ENCODE measurements around the gene EEF1A1.

The EEF1A1 gene

DNA sequence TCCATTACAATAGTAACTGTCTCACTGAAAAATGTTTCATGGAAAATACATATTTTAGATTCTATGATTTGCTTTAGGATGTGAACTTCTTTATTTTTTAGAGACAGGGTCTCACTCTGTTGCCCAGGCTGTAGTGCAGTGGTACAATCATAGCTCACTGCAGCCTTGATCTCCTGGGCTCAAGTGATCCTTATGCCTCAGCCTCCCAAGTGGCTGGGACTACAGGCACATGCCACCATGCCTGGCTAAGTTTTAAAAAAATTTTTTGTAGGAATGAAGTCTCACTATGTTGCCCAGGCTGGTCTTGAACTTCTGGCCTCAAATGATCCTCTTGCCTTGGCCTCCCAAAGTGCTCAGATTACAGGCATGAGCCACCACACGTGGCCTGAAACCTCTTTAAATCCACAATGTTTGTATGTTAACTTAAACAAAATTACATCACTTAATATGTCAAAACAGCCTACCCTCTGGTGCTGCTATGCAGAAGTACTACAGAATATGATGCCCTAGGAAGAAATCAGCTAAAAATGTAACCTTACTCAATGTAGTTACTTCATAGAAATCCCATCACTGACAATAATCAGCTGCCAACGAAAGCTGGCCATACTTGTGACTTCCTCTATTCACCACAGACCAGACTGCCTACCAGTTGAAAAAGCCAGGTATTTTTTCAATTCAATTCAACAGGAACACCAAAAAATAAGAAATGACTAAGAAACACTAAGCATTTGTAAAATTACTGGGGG lies 17.6 kb downstream of the EEF1A1 start:
- no peak for DNase-seq

DNA sequence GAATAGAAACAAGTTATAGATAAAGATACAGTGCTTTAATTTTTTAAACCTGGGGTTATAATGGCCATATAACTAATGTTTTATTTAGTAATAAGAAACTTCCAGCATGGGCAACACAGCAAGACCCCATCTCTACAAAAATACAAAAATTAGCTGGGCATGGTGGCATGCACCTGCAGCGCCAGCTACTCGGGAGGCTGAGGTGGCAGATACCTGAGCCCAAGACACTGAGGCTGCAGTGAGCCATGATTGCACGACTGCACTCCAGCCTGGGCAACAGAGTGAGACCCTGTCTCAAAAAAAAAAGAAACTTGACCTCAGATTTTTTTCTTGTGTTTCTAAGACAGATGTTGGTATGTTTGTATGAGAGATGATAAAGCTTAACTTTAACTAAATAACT lies 22.9 kb downstream of the EEF1A1 start:
- no peak for DNase-seq

DNA sequence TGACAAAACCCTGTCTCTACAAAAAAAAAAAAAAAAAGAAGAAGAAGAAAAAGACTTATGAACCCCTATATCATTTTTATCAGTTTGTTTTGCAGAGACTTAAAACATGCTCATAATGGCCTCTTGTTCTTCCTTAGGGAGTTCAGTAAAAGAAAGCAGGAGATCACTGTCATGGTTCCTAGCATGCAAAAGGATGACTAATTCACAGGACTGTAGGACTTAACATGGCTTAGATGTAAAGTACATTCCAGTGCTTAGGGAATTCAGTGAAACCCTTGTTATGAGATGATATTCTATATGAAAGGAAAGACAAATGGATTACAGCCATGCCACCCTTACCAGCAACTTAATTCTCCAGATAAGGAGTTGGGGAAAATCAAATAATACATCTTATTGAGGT lies 29.5 kb downstream of the EEF1A1 start:
- no peak for DNase-seq

DNA sequence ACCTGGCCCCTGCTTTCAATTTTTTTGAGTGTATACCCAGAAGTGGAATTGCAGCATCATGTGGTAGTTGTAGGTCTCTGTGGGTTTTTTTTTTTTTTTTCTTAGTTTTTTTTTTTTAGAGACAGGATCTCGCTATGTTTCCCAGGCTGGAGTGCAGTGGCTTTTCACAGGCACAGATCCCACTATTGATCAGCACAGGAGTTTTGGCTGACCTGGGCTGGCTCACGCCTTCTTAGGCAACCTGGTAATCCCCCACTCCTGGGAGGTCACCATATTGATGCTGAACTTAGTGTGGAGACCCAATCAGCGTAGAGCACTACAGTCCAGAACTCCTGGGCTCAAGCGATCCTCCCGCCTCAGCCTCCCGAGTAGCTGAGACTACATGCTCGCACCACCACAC lies 33.4 kb downstream of the EEF1A1 start:
- DNase-seq = no peak

DNA sequence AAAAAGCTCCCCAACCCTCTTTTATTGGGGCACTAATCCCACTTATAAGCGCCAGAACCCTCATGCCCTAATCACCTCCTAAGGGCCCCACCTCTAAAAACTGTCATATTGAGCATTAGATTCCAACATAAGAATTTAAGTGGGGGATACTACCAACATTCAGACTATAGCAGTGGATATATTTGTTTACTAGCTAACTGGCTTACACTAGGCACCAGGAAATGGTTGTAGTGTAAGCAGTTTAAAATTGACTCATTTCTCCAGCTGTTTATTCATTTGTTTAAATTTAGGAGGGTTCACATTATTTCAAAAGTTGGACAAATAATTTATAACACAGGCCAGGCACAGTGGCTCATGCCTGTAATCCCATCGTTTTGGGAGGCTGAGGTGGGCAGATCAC lies 36.4 kb downstream of the EEF1A1 start:
- DNase-seq = no peak

DNA sequence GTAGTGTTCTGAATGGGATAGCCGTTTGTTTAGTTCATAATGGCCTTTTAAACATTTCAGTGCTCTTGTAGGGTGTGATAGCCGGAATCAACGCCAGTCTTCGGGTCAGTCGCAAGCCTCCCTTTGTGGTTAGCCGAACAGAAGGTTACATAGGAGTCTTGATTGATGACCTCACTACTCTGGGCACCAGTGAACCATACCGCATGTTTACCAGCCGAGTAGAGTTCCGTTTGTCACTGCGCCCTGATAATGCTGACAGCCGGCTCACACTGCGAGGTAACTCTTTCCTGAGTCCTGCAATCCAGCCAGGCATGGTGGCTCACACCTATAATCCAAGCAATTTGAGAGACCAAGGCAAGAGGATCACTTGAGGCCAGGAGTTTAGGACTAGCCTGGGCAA lies 38.9 kb downstream of the EEF1A1 start:
- DNase-seq = no peak

DNA sequence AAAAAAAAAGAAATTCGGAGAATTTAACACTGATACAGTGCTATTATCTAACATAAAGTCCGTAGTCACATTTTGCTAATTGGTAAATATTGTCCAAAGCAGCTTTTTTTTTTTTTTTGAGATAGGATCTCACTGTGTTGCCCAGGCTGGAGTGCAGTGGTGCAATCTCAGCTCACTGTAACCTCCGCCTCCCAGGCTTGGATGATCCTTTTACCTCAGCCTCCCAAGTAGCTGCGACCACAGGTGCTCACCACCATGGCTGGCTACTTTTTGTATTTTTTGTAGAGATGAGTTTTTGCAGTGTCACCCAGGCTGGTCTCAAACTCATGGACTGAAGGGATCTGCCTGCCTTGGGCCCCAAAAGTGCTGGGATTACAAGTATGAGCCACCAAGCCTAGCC lies 43.4 kb downstream of the EEF1A1 start:
- DNase-seq = no peak

DNA sequence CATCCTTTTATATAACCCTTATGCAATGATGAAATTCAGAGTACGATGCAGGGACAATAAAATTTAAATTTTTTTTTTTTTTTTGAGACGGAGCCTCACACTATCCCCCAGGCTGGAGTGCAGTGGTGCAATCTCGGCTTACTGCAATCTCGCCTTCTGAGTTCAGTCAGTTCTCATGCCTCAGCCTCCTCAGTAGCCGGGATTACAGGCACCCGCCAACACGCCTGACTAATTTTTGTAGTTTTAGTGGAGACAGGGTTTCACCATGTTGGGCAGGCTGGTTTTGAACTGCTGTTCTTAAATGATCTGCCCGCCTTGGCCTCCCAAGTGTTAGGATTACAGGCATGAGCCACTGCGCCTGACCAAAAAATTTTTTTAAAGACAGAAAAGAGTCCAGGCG lies 44.1 kb downstream of the EEF1A1 start:
- no peak for DNase-seq

DNA sequence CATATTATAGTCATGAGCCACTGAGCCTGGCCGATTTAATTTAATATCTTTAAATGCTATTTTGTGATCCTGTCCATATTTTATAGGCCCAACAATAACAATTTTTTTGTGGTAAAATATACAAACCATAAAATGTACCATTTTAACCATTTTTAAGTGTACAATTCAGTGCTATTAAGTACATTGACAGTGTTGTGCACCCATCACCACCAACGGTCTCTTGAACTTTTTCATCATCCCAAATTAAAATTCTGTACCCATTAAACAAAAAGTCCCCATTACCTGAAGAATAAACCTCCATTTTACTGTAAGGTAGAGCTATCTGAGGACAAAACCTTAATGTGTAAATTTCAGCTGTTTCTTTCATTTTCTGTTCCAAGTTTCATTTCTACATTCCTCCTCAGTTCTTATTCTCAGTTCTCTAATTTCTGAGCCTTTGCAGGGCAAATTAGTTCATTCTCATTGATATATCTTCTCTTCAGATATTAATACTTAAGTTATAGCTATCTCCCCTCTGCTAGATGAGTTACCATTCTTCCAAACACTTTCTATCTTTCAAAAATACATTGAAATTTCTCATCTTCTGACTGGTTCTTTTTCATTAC lies 49.0 kb downstream of the EEF1A1 start:
- DNase-seq = no peak
